DOHH2 (cell line): Measurements from ENCODE around the gene KIF3B.
"Not testable (repeated sequence)": the region's sequence is repeated elsewhere in the genome, so short reads cannot be mapped to it uniquely, and the experiment has no call there.

Experiments
- H3F3A ChIP-seq: fragments of 200-600 bp; sonication (generic), shearing (Covaris generic); 2 replicates; pipeline ENCODE4 v1.6.0; 2016; ENCODE audit warnings: antibody characterized with exemption, mild to moderate bottlenecking; ENCODE audit not compliant: control insufficient read depth, insufficient read depth
- H3K27ac ChIP-seq: fragments of 200-600 bp; sonication (generic); 2 replicates; pipeline ENCODE4 v1.5.1; 2014; ENCODE audit warnings: low read depth, mild to moderate bottlenecking, low read length, moderate library complexity
- H3K27me3 ChIP-seq: fragments of 200-600 bp; sonication (generic); 2 replicates; pipeline ENCODE4 v1.6.1; 2014; ENCODE audit warnings: mild to moderate bottlenecking, low read length, mixed read lengths; ENCODE audit not compliant: control insufficient read depth
- H3K36me3 ChIP-seq: fragments of 200-600 bp; sonication (generic); 2 replicates; pipeline ENCODE4 v1.6.1; 2014; ENCODE audit warnings: mild to moderate bottlenecking, low read length, moderate library complexity, mixed read lengths; ENCODE audit not compliant: control insufficient read depth
- H3K4me1 ChIP-seq: fragments of 200-600 bp; sonication (generic); 2 replicates; pipeline ENCODE4 v1.6.1; 2014; ENCODE audit warnings: mild to moderate bottlenecking, low read length, mixed read lengths; ENCODE audit not compliant: control insufficient read depth
- H3K4me2 ChIP-seq: fragments of 200-600 bp; sonication (generic); 2 replicates; pipeline ENCODE4 v1.6.0; 2014; ENCODE audit warnings: mild to moderate bottlenecking, low read length, moderate library complexity
- H3K4me3 ChIP-seq: fragments of 200-600 bp; sonication (generic); 2 replicates; pipeline ENCODE4 v1.5.1; 2014; ENCODE audit warnings: mild to moderate bottlenecking, low read length, mixed read lengths
- H3K79me2 ChIP-seq: fragments of 200-600 bp; sonication (generic); 2 replicates; pipeline ENCODE4 v1.6.1; 2014; ENCODE audit warnings: mild to moderate bottlenecking, low read length, mixed read lengths; ENCODE audit not compliant: control insufficient read depth
- H3K9me2 ChIP-seq: fragments of 200-600 bp; sonication (generic); replicated peaks from 2 replicates; pipeline ENCODE4 v1.6.1; 2014; ENCODE audit warnings: mild to moderate bottlenecking, low read length, mixed read lengths; ENCODE audit not compliant: control insufficient read depth
- H3K9me3 ChIP-seq: fragments of 200-600 bp; sonication (generic); 2 replicates; pipeline ENCODE4 v1.6.1; 2014; ENCODE audit warnings: antibody characterized with exemption, low read length, mixed read lengths; ENCODE audit not compliant: control insufficient read depth, insufficient read depth
- H4K20me1 ChIP-seq: fragments of 200-600 bp; sonication (generic); 2 replicates; pipeline ENCODE4 v1.6.0; 2014; ENCODE audit warnings: low read depth, mild to moderate bottlenecking, antibody characterized with exemption, low read length, moderate library complexity; ENCODE audit not compliant: control insufficient read depth, insufficient read depth
- EZH2phosphoT487 ChIP-seq: fragments of 200-600 bp; sonication (generic); IDR thresholded peaks from 2 replicates; pipeline ENCODE4 v1.6.1; 2017; ENCODE audit warnings: borderline replicate concordance, mild to moderate bottlenecking, antibody characterized with exemption, low read length, moderate library complexity, mixed read lengths
- TF ChIP-seq, protein P1 (sequence below): fragments of 200-600 bp; sonication (generic); IDR thresholded peaks from one replicate; pipeline ENCODE4 v1.5.1; 2014; ENCODE audit warnings: antibody characterized with exemption, mild to moderate bottlenecking, low read depth, low read length; ENCODE audit not compliant: poor library complexity, severe bottlenecking

Gene KIF3B

DNA sequence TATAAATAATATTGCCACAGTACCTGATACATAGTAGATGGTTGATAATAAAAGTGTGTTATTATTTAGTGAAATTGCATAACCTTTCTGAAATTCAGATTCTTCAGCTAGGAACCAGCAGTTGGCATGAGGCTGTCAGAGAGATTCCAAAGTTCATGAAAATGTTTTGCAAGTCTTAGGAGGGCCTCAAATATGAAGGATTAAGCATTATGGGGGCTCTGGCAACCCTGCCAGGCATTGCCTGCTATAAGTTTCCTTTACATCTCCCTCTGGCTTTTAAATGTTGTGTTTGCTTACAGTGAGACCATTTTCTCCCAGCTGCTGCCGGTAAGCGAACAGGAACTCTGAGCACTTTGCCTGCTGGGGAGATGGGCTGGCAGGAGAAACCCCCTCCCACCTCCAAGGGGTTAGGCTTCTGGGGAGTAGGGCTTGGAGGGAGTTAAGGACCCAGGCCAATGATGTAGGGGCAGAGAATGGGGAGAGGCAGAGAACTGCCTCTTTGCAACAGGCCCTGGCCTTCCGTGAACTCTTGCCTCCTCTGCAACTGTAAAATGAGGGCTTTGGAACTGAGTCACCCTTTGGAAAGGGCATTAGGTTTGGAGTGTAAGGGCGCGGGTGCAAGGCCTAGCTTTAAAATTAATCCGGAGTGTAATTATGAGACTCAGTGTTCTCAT lies 33.2 kb upstream of the KIF3B start:
- Histone ChIP-seq H3K4me3 (no peak overlapping the region), H3K9me3 (no peaks in the 10 kb centered on the region), H3F3A (0 out of 2 replicates have a peak, but pooled peaks cover under 1% of the 10 kb centered on the region), H4K20me1 (no peaks in the 10 kb centered on the region), H3K27me3 (no peaks in the 10 kb centered on the region), H3K4me2 (no peak overlapping the region), H3K79me2 (no peaks in the 10 kb centered on the region), H3K9me2 (no peaks in the 10 kb centered on the region), H3K27ac (no peak overlapping the region), H3K4me1 (peaks cover 49% of the 10 kb centered on the region), H3K36me3 (no peaks in the 10 kb centered on the region)
- no peak for TF ChIP-seq EZH2phosphoT487
- TF ChIP-seq, protein P1, sequence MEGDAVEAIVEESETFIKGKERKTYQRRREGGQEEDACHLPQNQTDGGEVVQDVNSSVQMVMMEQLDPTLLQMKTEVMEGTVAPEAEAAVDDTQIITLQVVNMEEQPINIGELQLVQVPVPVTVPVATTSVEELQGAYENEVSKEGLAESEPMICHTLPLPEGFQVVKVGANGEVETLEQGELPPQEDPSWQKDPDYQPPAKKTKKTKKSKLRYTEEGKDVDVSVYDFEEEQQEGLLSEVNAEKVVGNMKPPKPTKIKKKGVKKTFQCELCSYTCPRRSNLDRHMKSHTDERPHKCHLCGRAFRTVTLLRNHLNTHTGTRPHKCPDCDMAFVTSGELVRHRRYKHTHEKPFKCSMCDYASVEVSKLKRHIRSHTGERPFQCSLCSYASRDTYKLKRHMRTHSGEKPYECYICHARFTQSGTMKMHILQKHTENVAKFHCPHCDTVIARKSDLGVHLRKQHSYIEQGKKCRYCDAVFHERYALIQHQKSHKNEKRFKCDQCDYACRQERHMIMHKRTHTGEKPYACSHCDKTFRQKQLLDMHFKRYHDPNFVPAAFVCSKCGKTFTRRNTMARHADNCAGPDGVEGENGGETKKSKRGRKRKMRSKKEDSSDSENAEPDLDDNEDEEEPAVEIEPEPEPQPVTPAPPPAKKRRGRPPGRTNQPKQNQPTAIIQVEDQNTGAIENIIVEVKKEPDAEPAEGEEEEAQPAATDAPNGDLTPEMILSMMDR: no peak

DNA sequence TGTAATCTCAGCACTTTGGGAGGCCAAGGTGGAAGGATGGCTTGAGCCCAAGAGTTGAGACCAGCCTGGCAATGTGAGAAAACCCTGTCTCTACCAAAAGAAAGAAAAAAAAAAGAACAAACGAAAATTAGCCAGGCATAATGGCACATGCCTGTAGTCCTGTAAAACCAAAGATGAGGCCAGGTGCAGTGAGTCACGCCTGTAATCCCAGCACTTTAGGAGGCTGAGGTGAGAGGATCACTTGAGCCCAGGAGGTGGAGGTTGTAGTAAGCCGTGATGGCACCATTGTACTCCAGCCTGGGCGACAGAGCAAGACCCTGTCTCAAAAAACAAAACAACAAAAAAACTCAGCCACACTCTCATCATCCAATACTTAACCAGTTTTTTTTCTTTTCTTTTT lies 32.5 kb upstream of the KIF3B start:
- no peak for TF ChIP-seq EZH2phosphoT487
- TF ChIP-seq, protein P1: no peak
- Histone ChIP-seq H3F3A (no peaks in the 10 kb centered on the region), H4K20me1 (no peaks in the 10 kb centered on the region), H3K27me3 (no peaks in the 10 kb centered on the region), H3K9me3 (no peaks in the 10 kb centered on the region), H3K79me2 (no peaks in the 10 kb centered on the region), H3K4me3 (no peak overlapping the region), H3K4me2 (no peak overlapping the region), H3K4me1 (peaks cover 42% of the 10 kb centered on the region), H3K27ac (no peak overlapping the region), H3K9me2 (no peaks in the 10 kb centered on the region), H3K36me3 (no peaks in the 10 kb centered on the region)

- H3K27ac ChIP-seq, H3K9me2 ChIP-seq, H3K4me2 ChIP-seq: not testable (repeated sequence)
Measured at GRCh38 chr20:32246208-32246607, 31.2 kb upstream of the KIF3B start.

DNA sequence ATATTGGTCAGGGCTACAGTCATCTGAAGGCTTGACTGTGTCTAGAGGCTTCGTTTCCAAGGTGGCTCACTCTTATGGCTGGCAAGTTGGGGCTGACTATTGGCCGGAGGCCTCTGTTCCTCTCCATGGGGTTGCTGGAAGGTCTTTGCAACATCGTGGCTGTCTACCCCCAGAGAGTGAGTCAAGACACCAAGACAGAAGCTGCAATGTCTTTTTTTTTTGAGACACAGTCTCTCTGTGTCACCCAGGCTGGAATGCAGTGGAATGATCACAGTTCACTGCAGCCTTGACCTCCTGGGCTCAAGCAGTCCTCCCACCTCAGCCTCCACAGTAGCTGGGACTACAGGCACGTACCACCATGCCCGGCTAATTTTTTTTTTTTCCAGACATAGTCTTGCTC lies 29.4 kb upstream of the KIF3B start:
- no peaks in the 10 kb centered on the region for H3K9me2 ChIP-seq
- no peaks in the 10 kb centered on the region for H3K27me3 ChIP-seq
- H3K36me3 ChIP-seq: no peaks in the 10 kb centered on the region
- no peaks in the 10 kb centered on the region for H3K79me2 ChIP-seq
- no peaks in the 10 kb centered on the region for H4K20me1 ChIP-seq
- no peak overlapping the region for H3K4me2 ChIP-seq
- no peak for TF ChIP-seq EZH2phosphoT487
- TF ChIP-seq, protein P1: no peak
- H3K4me3 ChIP-seq: no peak overlapping the region
- peaks cover 23% of the 10 kb centered on the region for H3K4me1 ChIP-seq
- no peaks in the 10 kb centered on the region for H3K9me3 ChIP-seq
- no peaks in the 10 kb centered on the region for H3F3A ChIP-seq
- H3K27ac ChIP-seq: no peak overlapping the region

More at GRCh38 chr20:32246208-32246607, 31.2 kb upstream of the KIF3B start:
- H3F3A ChIP-seq, H3K9me3 ChIP-seq, H3K27me3 ChIP-seq, H3K79me2 ChIP-seq, H3K36me3 ChIP-seq, H3K4me3 ChIP-seq, H4K20me1 ChIP-seq: not testable (repeated sequence)
- H3K4me1 ChIP-seq: peaks cover 30% of the 10 kb centered on the region
